CD4-positive, alpha-beta T cell treated with Interleukin-17A for 4 hours (primary cell): ENCODE measurements around the gene UGT1A5.

Experiments
- DNase-seq: peaks from one replicate; pipeline ENCODE4 v3.0.0-alpha.2; 2020; ENCODE audit warnings: mixed read lengths

Gene UGT1A5

DNA sequence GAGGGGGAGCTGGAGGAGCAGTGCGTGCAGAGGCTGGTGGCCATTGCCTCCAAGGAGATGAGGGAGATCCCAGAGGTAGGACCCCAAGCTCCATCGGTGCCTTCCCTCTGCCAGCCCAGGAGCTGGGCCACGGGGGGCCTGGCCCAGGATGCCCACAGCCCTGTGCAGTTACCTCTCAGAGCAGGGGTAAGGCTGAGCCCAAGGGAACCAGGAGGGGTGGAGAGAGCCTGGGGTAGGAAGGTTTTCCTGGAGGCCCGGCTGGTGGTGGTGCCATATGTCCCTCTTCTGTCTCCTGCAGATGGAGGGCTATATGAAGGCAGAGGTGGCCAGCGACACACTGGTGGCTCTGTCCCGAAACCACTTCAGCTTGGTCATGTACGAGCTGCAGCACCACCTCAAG lies 76.8 kb downstream of the UGT1A5 start:
- no peak for DNase-seq

DNA sequence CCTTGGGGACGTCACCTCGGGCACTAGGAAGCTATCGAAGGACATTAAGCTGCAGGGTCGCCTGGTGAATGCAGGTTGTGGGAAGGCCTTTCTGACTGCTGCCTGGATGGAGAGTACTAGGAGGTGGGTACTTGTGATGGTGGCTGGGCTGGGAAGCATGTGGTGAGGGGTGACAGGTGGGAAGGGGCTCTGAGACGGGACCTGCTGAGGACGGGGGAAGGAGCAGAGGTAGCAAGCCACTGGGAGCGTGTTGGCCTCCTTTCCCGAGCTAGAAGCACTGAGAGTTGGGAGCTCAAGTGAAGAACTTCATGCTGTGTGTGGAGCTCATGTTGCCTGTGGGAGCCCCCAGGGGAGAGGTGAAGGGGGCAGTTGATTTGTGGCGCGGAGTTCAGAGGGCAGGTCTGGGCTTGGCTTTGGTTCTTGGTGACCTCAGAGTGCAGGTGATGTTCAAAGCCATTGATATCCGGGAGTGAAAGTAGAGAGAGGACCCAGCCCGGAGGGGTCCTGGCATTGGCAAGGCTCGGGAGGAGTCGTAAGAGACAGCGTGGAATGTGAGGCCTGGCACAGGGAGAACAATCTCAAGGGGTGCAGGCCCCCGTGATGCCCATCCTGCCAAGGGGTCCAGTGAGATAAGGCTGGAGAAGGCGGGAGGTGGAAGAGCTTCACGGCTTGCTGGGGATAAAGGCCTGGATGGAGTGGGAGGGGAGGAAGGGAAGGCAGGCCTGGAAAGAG lies 78.6 kb downstream of the UGT1A5 start:
- DNase-seq, result no peak

DNA sequence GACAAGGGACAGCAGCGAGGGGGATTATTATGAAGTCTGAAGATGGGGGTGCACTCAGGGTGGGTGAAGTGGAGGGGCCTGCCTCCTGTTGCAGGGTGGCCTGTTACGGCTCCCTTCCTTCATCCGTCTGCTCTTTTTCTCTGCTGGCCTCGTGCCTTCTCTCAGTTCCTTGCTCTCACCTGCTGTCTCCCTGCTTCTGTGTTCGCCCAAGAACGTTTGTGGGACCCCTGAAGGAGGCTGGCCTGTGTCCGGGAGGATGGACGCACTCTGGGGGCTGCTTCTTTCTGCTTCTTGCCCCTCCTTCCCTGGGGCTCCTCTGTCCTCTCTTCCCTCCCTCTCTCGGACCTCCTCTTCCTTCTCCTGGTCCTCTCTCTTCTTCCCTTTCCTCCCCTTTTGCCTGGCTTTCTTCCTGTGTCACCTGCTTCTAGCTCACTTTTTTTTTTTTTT lies 79.2 kb downstream of the UGT1A5 start:
- no peak for DNase-seq

DNA sequence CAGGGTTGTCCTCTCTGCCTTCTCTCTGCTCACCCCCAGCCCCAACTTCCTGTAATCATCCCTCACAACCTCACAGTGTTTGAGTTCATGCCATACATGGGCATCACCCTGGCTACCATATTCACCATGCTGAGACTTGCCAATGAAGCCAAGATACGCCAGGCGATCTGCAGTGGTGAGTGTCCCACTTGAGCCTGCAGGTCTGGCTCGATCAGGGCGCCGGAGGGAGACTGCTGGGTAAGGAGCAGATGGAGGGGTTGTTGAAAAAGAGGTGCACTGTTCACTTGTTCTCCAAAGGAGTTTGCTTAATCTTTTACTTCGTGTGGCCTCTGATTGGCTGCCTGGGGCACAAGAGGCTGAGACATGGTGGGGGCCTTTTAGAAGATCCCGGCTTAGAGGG lies 80.0 kb downstream of the UGT1A5 start:
- no peak for DNase-seq

DNA sequence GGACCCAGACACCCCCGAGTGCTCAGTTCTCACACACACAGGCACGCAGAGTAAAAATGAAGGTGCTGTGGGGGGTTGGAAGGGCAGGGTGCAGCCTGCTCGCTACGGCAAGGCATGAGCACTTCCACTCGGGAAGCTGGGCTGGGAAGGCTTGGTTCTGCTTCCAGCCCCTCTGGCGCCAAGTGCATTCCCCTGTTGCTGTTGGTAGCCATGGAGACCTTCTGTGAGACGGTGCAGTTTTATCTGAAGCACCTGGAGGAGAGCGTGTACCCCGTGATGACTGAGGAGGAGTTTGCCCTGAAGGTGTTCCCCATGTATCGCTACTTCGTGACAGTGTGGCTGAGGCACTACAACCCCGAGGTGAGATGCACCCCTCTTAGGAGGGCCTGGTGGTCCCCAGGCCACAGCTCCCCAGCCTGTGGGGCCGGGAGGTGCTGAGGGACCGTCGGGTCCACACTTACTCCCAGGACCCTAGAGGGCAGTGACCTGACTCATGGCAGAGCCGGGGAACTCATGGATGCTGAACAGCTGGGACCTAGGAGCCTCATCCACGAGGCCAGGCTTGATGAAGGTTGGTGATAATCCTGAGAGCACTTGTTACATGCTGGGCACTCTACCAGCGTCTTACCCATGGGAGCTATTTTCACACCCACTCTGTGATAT lies 80.9 kb downstream of the UGT1A5 start:
- DNase-seq, result no peak

DNA sequence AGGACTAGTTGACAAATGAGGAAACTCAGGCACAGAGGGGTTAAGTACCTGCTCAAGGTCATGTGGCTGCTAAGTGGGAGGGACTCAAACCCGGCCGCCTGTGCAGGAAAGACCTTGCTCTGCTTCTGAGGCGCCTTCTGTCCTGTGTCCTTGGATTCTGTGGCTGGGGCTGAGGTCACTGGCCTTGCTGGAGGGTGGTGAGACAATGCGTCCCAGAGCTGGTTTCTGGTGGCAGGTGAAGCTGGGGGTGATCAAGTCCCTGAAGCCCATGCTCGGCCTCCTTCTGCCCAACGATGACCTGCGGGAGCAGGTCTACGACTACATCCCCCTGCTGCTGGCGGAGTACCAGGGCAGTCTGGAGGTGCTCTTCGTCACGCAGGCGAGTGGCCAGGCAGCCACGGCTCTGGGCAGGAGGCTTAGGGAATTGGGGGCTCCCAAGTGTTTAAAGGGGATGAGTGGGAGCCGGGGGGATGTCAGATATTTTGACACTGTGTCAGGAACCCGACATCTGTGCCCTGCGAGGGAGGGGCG lies 81.5 kb downstream of the UGT1A5 start:
- DNase-seq, result no peak

DNA sequence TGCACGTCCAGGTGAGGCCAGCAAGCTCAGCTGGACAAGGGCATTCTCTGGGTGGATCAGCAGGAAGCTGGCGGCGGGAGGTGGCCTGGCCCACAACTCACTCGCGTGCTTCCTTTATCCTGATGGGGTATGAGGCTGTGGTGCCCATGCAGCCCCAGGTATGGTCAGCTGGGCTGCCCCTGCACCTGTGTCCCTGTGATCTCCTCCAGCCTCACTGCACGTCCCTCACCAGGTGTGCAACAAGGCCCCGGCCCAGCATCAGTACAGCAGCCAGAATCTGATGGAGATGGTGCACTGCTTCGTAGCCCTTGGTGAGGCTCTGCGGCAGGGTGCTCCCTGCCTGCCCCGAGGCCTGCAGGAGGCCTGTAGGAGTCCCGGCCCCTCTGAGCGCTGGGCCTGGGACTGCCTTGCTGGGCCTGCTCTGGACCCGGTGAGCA lies 83.0 kb downstream of the UGT1A5 start:
- DNase-seq, result no peak

DNA sequence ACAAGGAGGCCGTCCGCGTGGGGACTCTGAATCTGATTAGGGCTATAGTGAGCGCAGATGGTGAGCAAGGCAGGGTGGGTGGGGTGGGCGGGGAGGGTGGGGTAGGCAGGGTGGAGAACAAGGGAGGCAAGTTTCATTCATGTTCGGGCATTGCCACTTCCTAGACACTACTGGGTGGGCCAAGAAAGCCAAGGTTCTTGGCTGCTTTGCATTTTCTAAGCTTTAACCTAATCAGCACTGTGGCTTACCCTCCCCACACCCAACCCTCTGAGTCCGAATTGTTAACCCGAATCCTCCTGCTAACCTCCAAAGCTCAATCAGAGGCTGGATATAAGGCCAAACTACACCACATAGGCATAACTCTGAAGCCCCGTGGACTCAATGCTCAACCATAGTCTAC lies 83.5 kb downstream of the UGT1A5 start:
- no peak for DNase-seq

DNA sequence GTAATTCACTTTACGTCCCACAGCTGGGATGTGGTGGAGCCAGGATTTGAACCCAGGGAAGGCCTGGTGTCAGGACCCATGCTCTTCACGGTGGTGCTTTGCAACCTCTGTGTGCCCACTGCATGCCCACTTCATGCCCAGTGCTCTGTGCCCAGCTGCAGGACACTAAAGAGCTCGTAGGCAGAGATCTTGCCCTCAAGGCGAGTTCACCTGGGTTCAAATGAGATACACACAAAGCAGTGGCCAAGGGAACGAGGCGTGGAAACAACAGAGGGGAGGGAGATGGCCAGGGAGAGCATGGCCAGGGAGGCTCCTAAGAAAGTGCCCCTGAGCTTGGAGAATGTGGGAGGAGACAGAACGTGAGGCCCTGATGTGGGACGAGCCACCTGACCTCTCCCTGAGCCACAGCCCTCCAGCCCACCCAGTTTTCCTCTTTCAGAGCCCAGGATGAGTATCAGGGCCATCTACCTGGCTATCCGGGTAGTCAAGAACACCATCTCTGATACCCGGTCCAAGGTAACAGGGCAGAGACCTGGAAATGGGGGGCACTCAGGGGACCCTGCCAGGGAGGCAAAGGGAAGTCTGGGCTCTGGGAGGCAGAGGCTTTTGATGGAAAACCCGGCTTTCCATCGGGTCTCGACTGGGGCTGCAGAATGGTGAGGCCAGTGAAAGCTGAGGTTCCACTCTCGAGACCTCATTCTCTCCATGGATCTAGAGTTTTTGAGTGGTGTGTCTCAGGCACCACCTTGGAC lies 85.8 kb downstream of the UGT1A5 start:
- DNase-seq, result no peak

DNA sequence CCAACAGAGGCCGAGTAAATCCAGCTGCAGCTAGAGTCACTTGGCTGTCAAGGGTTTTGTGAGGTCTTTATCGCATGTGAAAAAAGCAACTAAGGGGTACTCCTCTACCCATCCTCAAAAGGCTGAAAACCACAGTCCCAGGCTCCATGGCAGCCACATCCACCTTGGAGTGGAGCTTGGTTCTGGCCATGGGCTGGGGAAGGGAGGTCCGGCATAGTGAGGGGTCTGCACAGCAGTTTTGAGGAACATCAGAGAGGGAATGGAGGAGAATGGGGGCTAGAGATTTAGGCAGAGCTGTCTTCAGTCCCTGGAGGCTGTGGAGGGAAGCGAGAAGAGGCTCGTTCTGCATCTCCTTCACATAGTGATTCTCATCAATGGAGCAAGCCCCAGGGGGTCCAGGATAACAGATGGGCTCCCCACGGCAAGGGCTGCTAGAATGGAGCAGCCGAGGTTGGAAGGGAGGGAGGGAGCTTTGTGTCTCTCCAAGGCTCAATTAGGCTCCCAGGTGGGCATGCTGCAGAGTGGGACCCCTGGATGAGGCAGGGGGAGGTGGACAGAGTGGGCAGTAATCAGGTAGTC lies 86.5 kb downstream of the UGT1A5 start:
- no peak for DNase-seq

DNA sequence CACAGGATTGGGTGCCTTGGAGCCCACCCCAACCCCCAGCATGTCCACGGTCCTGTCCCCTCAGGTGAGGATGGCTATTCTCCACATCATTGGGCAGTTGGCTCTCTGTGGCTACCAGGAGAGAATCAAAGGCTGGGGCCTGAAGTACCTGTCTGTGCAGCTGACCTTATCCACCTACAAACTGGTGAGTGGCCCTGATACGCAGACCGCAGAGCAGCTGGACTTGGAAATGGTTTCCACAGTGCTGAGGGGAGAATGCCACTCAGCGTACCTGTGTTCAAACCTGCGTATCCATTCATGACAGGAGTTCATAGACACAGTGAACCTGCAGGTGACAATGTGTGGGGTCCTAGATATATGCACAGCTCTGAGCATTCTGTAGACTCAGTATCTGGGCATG lies 87.0 kb downstream of the UGT1A5 start:
- DNase-seq, result no peak

DNA sequence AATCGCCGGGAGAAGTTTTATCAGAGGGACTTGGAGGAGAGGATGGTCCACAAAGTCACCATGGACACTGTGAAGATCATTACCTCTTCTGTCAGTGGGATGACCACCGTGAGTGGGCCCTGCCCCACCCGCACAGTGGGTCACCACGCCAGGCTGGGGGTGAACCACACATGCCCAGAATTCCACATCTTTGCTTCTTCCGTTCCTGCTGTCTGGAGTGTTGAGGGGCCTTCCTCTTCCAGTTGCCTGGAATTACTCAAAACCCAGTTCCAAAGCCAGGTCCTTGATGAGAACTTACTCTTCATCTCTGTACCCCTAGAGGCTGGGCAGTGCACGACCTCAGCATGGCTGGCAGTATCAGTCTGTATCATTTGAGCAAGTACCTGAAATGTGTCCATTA lies 87.5 kb downstream of the UGT1A5 start:
- no peak for DNase-seq

DNA sequence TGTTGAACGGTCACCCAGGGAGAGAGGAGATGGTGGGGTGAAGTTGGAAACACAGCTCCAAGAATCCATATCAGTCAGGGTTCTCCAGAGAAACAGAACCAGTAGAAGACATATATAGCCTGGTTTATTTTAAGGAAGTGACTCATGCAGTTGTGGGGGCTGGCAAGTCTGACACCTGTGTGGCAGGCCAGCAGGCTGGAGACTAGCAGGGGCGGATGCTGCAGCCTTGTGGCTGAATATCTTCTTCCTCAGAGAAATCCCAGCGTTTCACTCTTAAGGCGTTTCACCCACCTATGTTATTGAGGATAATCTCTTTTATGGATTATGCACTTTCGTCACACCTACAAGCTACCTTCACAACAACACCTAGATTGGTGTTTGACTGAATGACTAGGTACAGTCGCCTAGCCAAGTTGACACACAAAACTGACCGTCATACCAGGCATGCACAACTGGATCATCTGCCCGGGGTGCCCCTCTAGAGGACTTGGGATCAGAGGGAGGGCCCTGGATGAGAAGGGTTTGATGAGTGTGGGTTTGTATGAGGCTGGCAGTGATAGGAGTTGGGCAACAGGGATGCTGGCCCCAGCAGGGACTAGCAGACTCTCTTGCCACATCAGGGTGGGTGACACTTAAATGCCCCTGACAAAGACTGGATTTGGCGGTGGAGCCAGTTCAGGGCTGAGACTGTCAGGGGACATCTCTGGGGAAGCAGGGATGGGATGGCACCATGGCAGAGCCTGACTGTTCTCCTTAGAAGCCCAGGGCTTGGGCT lies 88.8 kb downstream of the UGT1A5 start:
- no peak for DNase-seq

DNA sequence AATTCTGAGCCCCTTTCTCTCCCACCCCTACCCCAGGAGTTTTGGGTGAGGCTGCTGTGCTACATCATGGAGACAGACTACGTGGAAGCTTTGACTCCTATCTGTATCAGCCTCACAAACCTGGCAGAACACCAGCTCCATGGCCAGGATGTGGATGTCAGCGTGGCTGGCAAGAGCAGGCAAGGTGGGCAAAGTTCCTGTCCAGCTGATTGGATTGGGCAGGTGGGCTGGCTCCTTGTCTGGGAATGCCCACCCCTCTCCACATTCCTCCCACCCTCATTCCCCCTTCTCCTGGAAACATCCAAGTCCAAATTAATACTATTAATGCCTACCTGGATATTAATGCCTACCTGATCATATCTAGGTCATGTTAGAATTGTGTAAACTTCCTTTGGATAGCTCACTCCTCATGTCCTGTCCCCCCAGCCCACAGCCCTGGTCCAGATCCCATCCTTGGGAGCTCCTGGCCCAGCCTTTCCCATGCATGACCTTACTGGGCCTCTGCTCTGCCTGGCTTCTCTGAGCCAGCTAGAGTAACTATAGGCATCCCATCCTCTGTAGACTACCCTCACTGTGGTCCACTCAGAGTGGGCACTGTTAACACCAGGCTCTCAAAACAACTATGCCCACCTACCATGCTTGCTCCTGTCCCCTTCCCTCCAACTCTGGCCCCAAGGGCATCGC lies 89.6 kb downstream of the UGT1A5 start:
- DNase-seq, result no peak

DNA sequence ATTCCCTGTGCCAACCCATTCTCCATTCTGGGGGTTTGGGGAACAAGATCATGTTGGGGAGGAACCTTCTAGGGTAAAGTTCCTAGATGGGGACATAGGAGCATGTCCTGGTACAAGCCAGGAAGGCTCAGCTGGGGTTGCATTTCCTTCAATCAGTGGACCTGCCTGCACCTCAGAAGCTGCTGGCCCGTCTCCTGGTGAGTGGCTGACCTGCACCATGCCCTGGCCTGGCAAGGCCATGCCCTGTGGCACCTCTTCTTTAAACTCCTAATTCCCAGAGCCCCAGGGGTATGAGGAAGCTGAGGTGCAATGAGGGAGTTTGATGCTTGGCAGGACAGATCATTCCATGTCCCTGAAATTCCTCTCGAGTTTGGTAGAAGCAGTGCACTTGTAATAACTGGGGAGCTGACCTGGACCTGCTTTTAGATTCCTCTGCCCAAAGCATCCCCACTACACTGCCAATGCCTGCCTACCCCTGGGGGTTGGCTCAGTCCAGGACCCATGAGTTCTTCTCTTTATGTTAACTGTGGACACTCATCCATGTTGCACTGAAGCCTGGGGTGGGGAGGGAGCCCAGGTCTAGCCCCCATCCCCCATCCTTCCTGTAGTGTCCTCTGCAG lies 90.7 kb downstream of the UGT1A5 start:
- DNase-seq, result no peak

DNA sequence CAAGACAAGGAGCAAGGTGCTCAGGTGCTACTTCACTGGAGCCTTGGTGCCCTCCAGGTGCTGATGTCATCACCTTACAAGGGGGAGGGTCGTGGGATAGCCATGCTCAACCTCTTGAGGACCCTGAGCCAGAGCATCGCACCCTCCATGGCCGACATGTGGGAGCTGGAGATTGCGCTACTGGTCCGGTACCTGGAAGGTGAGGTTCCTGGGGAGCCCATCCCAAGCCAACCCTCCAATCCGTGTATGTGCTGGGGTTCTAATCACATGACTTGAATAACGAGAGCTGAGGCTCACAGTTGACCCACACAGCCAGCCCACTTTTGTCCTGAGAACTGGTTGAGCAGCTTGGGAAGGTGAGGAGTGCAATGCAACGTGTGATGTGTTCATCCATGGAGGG lies 91.3 kb downstream of the UGT1A5 start:
- DNase-seq, result no peak

DNA sequence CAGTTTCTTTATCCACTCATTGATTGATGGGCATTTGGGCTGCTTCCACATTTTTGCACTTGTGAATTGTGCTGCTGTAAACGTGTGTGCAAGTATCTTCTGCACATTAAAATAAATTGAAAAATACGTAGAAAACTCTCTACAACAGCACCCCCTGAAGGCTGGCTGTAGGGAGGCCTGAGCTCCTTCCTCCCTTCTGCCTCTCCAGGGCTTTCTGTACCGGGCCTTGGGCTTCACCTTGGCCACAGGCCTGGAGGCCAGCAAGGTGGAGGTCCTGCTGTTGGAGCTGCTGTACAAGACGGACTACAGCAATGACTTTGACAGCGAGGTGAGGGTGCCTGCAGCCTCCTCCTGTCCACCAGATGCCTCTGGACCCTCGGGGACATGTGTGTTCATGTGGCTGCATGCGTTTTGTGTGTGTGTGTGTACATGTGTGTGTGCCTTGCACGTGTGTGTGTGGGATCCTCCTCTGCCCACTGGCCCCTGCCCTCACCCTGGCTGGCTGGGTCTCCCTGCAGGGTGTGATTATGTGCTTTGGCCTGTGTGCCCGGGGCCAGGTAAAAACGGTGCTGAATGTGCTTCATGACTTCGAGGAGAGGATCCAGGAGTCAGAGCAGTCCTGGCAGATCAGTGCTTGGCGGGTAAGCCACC lies 94.6 kb downstream of the UGT1A5 start:
- DNase-seq, result no peak

DNA sequence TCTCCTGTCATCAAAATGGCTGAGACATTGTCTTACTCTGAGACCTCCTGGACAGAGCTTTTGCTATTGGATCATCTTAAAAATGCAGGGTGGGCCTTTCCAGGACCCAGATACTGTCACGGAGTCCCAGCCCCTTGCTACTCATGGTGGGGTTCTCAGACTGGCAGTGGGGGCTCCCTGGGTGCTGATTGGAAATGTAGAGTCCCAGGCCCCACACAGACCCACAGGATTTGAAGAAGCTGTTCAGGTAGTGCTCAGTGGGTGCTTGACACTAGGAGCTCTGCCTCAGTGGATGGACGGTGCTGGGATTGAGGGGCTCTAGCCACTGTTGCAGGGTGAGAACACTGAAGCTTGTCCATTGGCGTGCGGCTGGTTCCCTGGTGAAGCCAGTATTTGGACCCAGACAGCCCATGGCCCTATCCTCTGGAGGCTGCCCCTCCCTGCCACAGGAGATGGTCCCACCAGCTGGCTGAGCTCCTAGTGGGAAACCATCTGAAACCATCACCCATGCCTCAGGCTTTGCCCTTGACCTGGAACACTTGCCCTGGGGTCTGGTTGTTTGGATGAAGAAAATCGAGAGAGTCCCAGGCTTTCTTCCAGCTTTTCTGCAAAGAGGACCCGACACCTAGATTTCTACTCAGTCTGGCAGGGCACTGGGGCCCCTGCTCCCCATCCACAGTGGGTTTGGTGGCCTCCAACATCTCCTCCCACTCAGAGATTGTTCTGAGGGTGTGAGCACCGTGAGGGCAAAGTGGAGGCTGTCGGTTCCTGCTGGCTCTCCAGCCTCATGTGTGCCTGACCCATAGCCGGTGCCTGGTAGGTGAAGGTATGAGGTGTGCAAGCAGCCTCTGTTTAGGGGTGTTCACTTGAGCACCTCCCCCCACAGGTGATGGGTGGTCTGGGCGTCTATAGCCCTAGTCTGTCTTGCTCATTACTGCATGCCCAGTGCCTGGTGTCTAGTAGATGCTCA lies 95.5 kb downstream of the UGT1A5 start:
- no peak for DNase-seq

DNA sequence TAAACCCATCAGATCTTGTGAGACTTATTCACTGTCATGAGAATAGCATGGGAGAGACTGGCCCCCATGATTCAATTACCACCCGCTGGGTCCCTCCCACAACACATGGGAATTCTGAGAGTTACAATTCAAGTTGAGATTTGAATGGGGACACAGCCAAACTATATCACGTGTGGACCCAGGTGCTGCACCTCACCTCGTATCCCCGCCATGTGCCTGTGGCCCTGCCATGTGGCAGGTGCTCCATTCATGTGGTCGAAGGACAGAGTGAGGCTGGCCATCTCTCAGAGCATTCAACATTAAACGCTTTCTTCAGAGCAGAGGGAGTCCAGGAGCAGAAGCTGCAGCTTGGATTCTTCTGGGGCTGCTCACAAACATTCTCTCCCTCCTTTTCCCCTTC lies 97.7 kb downstream of the UGT1A5 start:
- no peak for DNase-seq

DNA sequence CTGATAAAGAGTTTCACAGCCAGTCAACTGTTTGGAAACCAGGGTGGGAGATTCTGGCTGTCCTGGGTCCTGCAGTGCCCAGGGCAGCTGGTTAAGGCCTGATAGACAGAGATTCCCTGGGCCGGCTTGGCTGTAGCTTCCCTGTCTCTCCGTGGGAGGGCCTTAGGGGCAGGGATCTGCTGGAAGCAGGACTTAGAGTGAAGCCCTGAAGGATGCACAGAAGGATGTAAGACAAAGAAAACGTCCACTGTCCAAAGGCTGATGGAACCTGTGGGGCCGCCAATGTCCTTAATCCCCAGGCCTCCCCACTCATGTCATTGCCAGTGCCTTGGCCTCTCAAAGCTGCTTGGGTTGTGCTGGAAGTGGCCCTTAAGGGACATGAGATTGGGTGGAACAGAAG lies 98.4 kb downstream of the UGT1A5 start:
- no peak for DNase-seq
